ENCODE data around the gene RBMS2. TPM values are rescaled to one million over a fixed set of nuclear protein-coding genes. Genes with fewer than 3 reads are reported as not detected.
"Not testable (repeated sequence)": the region's sequence is repeated elsewhere in the genome, so short reads cannot be mapped to it uniquely, and the experiment has no call there.

Gene RBMS2
- polyA plus RNA-seq, 1 donor (not counting 4 experiments of a cell fraction or from before 2014, with no cell fraction given): 64.5 TPM

DNA sequence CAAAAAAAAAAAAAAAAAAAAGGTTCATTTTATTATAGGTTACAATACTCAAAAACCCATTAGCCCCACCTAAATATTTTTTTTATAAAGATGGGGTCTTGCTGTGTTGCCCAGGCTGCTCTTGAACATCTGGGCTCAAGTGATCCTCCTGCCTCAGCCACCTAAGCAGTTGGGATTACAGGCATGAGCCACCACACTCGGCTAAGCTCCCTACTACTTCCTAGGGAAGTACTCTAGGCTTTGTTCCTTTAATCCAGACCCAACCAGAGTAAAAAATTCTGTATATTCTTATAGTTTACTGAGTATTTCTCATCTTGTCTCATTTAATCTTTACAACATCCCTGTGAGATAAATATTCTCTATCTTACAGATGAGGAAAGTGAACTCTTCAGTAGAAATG is 50.7 kb downstream of the RBMS2 start:
- Histone ChIP-seq H3K4me3 (ENCODE audit: control insufficient read depth in 2 of 3, extremely low read depth in 1 of 3, insufficient read depth in 2 of 3, low read depth in 1 of 3, low read length in 3 of 3) (no peak overlapping the region), H3K9me3 (ENCODE audit: control insufficient read depth, low read depth, low read length) (no peaks in the 10 kb centered on the region), H3K79me2 (ENCODE audit: control insufficient read depth, insufficient read depth, low read length) (no peaks in the 10 kb centered on the region), H3K4me1 (ENCODE audit: control insufficient read depth, extremely low read depth, insufficient read depth, low read length) (no peaks in the 10 kb centered on the region), H2AFZ (ENCODE audit: control insufficient read depth, low read length) (no peak overlapping the region), H4K20me1 (ENCODE audit: control insufficient read depth, extremely low read depth, insufficient read depth, low read length) (no peaks in the 10 kb centered on the region), H3K36me3 (ENCODE audit: control insufficient read depth in 2 of 2, extremely low read depth in 1 of 2, insufficient read depth in 2 of 2, low read length in 2 of 2) (peaks cover 24 to 30% of the 10 kb centered on the region in 2 experiments), H3K27me3 (ENCODE audit: control insufficient read depth, extremely low read depth, insufficient read depth, low read length) (no peaks in the 10 kb centered on the region), H3K9me1 (ENCODE audit: control insufficient read depth, extremely low read depth, insufficient read depth, low read length) (no peaks in the 10 kb centered on the region), H3K9ac (ENCODE audit: control insufficient read depth, extremely low read depth, insufficient read depth, low read length) (no peak overlapping the region), H3K4me2 (ENCODE audit: control insufficient read depth, extremely low read depth, insufficient read depth, low read depth, low read length) (no peak overlapping the region), H3K27ac (ENCODE audit: control insufficient read depth, insufficient read depth, low read length) (no peak overlapping the region)
- dilution Hi-C loops (cut with MboI; ENCODE audit: extremely low pct_ligation_motif_present, low sequenced_read_pairs): no loop called here
- FAIRE-seq (no peak), DNase-seq (ENCODE audit: low read depth, low spot score) (no peak)
- TF ChIP-seq CTCF (optimal IDR thresholded peaks at IDR 0.05 in 1 of 3, IDR thresholded peaks at IDR 0.05 in 1 of 3, conservative IDR thresholded peaks at IDR 0.05 in 1 of 3; ENCODE audit: extremely low read depth in 1 of 3, insufficient read depth in 2 of 3, low read length in 3 of 3) (no peak), EZH2 (IDR thresholded peaks at IDR 0.05; ENCODE audit: low read length) (no peak)

GRCh38 chr12:56574210-56574609 is 52.6 kb downstream of the RBMS2 start:
- Histone ChIP-seq H3K4me1 (ENCODE audit: control insufficient read depth, extremely low read depth, insufficient read depth, low read length) (no peaks in the 10 kb centered on the region), H2AFZ (ENCODE audit: control insufficient read depth, low read length) (no peak overlapping the region), H3K4me3 (ENCODE audit: control insufficient read depth in 2 of 3, extremely low read depth in 1 of 3, insufficient read depth in 2 of 3, low read depth in 1 of 3, low read length in 3 of 3) (no peak overlapping the region), H3K4me2 (ENCODE audit: control insufficient read depth, extremely low read depth, insufficient read depth, low read depth, low read length) (no peak overlapping the region), H3K27ac (ENCODE audit: control insufficient read depth, insufficient read depth, low read length) (no peak overlapping the region), H3K9me3 (ENCODE audit: control insufficient read depth, low read depth, low read length) (no peaks in the 10 kb centered on the region), H3K36me3 (ENCODE audit: control insufficient read depth in 2 of 2, extremely low read depth in 1 of 2, insufficient read depth in 2 of 2, low read length in 2 of 2) (peaks cover 16 to 24% of the 10 kb centered on the region in 2 experiments), H4K20me1 (ENCODE audit: control insufficient read depth, extremely low read depth, insufficient read depth, low read length) (no peaks in the 10 kb centered on the region), H3K9me1 (ENCODE audit: control insufficient read depth, extremely low read depth, insufficient read depth, low read length) (no peaks in the 10 kb centered on the region), H3K27me3 (ENCODE audit: control insufficient read depth, extremely low read depth, insufficient read depth, low read length) (no peaks in the 10 kb centered on the region), H3K9ac (ENCODE audit: control insufficient read depth, extremely low read depth, insufficient read depth, low read length) (no peak overlapping the region), H3K79me2 (ENCODE audit: control insufficient read depth, insufficient read depth, low read length) (no peaks in the 10 kb centered on the region)
- DNase-seq (ENCODE audit: low read depth, low spot score) (no peak), FAIRE-seq (no peak)
- dilution Hi-C loops (cut with MboI; ENCODE audit: extremely low pct_ligation_motif_present, low sequenced_read_pairs): no loop called here
- no peak for TF ChIP-seq EZH2 (IDR thresholded peaks at IDR 0.05; ENCODE audit: low read length)
- no peak for TF ChIP-seq CTCF (optimal IDR thresholded peaks at IDR 0.05 in 1 of 3, IDR thresholded peaks at IDR 0.05 in 1 of 3, conservative IDR thresholded peaks at IDR 0.05 in 1 of 3; ENCODE audit: extremely low read depth in 1 of 3, insufficient read depth in 2 of 3, low read length in 3 of 3)

DNA sequence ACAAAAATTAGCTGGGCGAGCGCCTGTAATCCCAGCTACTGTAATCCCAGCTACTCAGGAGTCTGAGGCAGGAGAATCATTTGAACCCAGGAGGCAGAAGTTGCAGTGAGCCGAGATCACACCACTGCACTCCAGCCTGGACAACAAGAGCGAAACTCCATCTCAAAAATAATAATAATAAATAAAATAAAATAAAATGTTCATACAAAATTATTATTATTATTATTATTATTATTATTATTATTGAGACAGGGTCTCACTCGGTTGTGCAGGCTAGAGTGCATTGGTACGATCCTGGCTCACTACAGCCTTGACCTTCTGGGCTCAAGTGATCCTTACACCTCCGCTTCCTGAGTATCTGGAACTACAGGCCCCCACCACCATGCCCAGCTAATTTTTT is 55.6 kb downstream of the RBMS2 start:
- FAIRE-seq; H3K27me3 ChIP-seq (ENCODE audit: control insufficient read depth, extremely low read depth, insufficient read depth, low read length); H3K9ac ChIP-seq (ENCODE audit: control insufficient read depth, extremely low read depth, insufficient read depth, low read length); H3K79me2 ChIP-seq (ENCODE audit: control insufficient read depth, insufficient read depth, low read length); H3K4me3 ChIP-seq (ENCODE audit: control insufficient read depth in 2 of 3, extremely low read depth in 1 of 3, insufficient read depth in 2 of 3, low read depth in 1 of 3, low read length in 3 of 3); H3K4me2 ChIP-seq (ENCODE audit: control insufficient read depth, extremely low read depth, insufficient read depth, low read depth, low read length); H3K9me1 ChIP-seq (ENCODE audit: control insufficient read depth, extremely low read depth, insufficient read depth, low read length); H4K20me1 ChIP-seq (ENCODE audit: control insufficient read depth, extremely low read depth, insufficient read depth, low read length); DNase-seq (ENCODE audit: low read depth, low spot score); H3K9me3 ChIP-seq (ENCODE audit: control insufficient read depth, low read depth, low read length); H2AFZ ChIP-seq (ENCODE audit: control insufficient read depth, low read length); H3K27ac ChIP-seq (ENCODE audit: control insufficient read depth, insufficient read depth, low read length); dilution Hi-C loops (cut with MboI; ENCODE audit: extremely low pct_ligation_motif_present, low sequenced_read_pairs): not testable (repeated sequence)
- peaks cover 15% of the 10 kb centered on the region for H3K4me1 ChIP-seq (ENCODE audit: control insufficient read depth, extremely low read depth, insufficient read depth, low read length)
- H3K36me3 ChIP-seq (ENCODE audit: control insufficient read depth in 2 of 2, extremely low read depth in 1 of 2, insufficient read depth in 2 of 2, low read length in 2 of 2): peaks cover 8 to 14% of the 10 kb centered on the region in 2 experiments
